HG03457 (cell line): ENCODE measurements around the gene CARMIL3.
"Not testable (repeated sequence)": the region's sequence is repeated elsewhere in the genome, so short reads cannot be mapped to it uniquely, and the experiment has no call there.

Experiments
- ATAC-seq: cut with Tn5 transposase; IDR thresholded peaks from one replicate; pipeline ENCODE4 v1.9.1; 2021; ENCODE audit warnings: moderate number of reproducible peaks; ENCODE audit not compliant: unreplicated experiment

Gene CARMIL3

DNA sequence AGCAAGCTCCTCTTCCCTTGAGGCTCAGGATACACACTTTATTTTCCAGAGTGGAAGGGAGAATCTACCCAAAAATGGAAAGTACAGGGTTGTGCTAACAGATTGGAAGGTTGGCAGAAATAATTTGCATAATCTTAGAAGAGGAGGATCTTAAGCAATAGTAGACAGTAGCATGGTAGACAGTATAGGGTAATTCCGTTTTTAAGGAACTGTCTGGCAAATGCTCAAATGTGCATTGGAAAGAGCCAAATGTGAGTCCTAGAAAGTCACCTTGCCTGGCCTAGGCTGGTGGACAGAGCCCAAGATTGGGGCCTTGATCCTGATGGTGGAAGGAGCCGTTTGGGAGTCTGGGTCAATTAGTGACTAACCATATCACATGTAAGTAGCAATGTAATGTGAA, 13.1 kb upstream of the CARMIL3 start:
- ATAC-seq = no peak

DNA sequence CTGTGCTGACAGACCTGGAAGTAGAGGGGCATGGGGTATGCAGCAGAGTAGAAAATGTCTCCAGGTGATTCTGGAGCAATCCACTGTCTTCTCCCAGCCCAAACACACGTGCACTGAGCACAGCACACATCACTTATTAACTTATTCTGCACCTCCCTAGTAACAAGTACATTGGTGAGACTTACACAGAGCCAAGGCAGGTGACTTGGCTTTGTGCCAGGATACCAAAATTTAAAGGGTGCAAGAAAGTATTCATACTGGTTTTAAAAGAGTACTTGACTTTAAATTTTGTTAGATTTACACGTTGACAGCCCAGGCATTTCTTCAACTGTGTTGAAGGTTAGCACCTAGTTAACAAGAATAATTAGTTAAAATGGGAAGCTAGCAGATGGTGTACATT, 11.1 kb upstream of the CARMIL3 start:
- ATAC-seq = no peak

DNA sequence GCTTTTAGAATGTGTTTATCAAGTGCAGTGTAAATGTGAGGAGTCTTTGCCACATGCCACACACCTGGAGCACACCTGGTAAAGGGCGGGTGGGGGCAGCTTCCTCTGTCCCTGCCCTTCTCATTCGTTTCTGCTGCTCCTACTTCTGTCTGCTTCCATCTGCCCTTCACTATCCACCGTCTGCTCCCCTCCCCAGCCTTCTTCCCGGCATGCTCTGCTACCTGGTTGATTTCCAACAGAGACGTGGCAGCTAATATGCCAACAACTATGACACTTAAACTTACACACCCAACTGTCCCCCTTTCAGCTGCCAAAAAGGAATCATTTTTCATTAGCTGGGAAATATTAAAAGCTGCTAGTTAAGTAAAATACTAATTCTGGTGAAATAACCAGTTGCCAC, 9.1 kb upstream of the CARMIL3 start:
- no peak for ATAC-seq

DNA sequence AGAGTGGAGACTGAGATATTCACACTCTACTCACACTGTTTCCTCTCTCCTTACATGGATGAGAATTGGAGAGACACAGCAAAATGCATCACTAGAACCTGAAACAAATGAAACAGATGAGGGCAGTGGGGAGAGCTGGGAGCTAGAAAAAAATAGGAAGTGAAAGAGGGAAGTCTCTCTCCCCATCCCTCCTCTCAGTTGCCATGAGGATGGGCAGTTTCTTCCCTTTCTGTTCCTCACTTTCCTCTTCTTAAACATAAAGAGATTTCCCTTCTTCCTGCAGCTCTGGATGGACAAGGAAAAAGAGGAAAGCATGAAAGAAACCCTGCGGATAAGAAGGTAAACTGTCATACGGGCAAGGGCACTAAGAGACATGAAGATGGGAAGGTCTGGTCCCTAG, 2.8 kb upstream of the CARMIL3 start:
- not testable (repeated sequence) for ATAC-seq

GRCh38 chr14:24050753-24051152, 1.1 kb upstream of the CARMIL3 start:
- not testable (repeated sequence) for ATAC-seq

GRCh38 chr14:24051176-24051788, 527 bp upstream of the CARMIL3 start:
- ATAC-seq = no peak

- ATAC-seq = no peak
Measured at GRCh38 chr14:24052656-24053547, 1.1 kb downstream of the CARMIL3 start.

DNA sequence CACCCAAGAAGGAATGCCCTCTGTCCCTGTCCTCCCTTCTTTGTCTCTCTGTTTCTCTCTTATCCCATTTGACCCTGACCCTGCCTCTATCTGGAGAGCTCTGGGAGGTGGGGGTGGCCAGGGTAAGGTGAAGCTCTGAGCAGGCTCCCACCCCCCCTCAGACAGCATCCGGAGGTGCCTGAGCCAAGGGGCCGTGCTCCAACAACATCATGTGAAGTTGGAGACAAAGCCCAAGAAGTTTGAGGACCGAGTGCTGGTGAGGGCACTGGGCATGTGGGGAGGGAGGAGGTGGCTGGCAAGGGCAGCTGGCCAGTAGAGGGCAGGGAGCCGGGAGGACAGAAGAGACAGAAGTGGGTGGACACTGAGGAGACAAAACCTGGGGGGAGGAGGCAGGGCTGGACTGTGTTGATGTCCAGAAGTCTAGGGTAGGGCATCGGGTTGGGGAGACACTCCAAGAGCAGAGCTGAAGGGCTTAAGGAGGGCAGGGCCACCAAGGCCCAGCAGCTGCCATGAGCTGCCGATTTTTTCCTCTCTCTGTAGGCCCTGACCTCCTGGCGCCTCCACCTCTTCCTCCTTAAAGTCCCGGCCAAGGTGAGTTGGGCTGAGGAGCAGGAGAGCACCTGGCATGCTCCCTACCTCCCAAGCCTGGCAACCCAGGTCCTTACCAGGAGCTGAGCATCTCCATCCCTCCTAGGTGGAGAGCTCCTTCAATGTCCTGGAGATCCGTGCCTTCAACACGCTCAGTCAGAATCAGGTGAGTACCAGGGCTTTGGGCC, 1.9 kb downstream of the CARMIL3 start:
- no peak for ATAC-seq

DNA sequence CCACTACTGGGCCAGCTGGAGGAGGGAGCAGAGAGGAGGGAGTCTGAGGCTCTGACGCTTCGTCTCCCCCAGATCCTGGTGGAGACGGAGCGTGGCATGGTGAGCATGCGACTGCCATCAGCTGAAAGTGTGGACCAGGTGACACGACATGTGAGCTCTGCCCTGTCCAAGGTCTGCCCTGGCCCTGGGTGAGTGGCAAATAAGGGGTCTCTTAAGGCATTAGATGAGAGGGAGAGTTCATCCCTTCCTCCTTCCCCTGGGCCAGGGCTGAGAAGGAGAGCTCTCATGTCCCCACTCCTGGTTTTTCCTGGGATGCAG, 2.5 kb downstream of the CARMIL3 start:
- ATAC-seq = no peak

- ATAC-seq = no peak
Measured at GRCh38 chr14:24054646-24055045, 2.8 kb downstream of the CARMIL3 start.

DNA sequence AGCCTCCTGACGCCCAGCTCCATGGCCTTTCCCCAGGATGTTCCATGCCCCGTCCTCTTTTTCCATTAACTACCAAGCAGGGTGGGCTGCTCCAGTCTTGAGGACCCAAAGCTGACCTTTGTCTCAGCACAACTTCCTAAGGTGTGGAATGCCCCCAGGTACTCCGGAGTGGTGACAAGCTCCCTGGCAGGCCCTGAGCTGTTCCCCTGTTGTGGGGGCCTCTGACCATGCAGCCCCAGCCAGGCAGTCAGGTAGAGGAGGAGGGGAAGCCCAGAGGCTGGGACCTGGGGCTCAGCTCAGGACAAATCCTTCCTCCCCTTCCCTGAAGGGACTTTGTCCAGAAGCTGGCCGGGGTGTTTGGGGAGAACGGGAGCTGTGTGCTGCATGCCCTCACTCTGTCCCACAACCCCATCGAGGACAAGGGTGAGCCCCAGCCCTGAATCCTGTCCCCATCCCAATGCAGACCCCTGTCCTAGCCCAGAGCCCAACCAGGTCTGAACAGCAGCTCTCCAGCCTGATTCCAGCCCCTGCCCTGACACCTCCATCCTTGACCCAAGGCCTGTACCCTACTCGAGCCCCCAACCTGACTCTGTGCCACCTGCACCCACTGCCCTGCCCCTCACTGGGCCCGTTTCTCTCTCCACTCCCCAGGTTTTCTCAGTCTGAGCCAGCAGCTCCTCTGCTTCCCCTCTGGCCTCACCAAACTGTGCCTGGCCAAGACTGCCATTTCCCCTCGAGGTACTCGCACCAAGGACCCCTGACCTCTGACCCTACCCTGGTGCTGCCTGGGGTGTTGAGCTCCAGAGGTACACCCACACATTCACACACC, 4.4 kb downstream of the CARMIL3 start:
- ATAC-seq = no peak

GRCh38 chr14:24056800-24057184, 5.0 kb downstream of the CARMIL3 start:
- no peak for ATAC-seq

GRCh38 chr14:24057271-24057670, 5.5 kb downstream of the CARMIL3 start:
- no peak for ATAC-seq

- no peak for ATAC-seq
Measured at GRCh38 chr14:24057867-24058259, 6.1 kb downstream of the CARMIL3 start.

DNA sequence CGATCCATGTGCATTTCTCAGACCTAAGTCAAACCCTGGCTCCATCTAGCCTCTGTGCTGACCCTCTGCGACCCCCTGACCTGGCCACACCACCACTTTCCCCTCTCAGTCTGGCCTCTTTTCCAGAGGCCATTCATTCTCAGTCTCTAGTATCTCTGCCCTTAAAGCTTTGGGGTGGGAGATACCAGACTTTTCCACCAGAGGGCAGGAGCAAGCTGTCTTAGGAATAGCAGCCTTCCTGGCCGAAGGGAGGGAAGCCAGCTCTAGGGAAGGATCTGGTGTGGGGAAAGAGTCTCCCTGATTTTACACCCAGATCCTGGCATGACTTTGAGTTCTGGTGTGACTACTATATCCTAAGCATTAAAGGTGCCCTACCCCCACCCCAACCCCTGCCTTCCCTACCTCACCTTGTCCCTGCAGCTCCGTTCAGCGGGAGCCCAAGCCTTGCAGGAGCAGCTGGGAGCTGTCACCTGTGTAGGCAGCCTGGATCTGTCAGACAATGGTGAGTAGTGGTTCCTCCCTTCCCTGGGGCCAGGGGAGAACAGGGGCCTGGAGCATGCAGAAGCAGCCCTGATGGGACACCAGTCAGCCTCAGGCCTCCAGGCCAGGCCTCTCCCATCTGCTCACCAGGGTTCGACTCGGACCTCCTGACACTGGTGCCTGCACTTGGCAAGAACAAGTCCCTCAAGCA, 6.6 kb downstream of the CARMIL3 start:
- ATAC-seq = no peak

- no peak for ATAC-seq
Measured at GRCh38 chr14:24058951-24059475, 7.2 kb downstream of the CARMIL3 start.

- ATAC-seq = no peak
Measured at GRCh38 chr14:24059841-24060388, 8.1 kb downstream of the CARMIL3 start.

GRCh38 chr14:24060443-24060842, 8.6 kb downstream of the CARMIL3 start:
- ATAC-seq = no peak

GRCh38 chr14:24060984-24061913, 9.4 kb downstream of the CARMIL3 start:
- ATAC-seq = no peak
